MCF 10A (cell line): Measurements from ENCODE around the gene EMP3. TPM values are rescaled to one million over a fixed set of nuclear protein-coding genes. Genes with fewer than 3 reads are reported as not detected.

Source experiments
- BruUV-seq: library from RNA; stranded (reverse); fragments of 400-500 nt; replicated peaks from 2 replicates; lab custom pipeline; 2021; lab: Mats Ljungman, UMichigan
- CTCF ChIA-PET: fragments of 300-600 bp; sonication (Branson Sonifier 250); formaldehyde crosslinking; extraction: SDS; loops from one replicate; lab custom pipeline; 2021; ENCODE audit warnings: antibody characterized with exemption, inconsistent platforms; lab: Yijun Ruan, JAX
- POLR2A ChIA-PET: fragments of 300-600, 350-650 bp; sonication (Branson Sonifier 250); formaldehyde crosslinking; extraction: SDS; loops from one replicate; lab custom pipeline; 2020; ENCODE audit warnings: antibody characterized with exemption, inconsistent platforms; lab: Yijun Ruan, JAX
- DNase-seq: peaks from one replicate; pipeline ENCODE4 v3.0.0-alpha.2; 2018; ENCODE audit not compliant: unreplicated experiment
- H3K27ac Mint-ChIP-seq: one replicate; pipeline ENCODE4 v1.8.0; 2022; ENCODE audit warnings: mild to moderate bottlenecking, low read depth, mixed read lengths; ENCODE audit not compliant: unreplicated experiment
- H3K27me3 Mint-ChIP-seq: one replicate; pipeline ENCODE4 v1.8.0; 2022; ENCODE audit warnings: mixed read lengths; ENCODE audit not compliant: insufficient read depth, unreplicated experiment
- H3K36me3 Mint-ChIP-seq: one replicate; pipeline ENCODE4 v1.8.0; 2022; ENCODE audit warnings: mild to moderate bottlenecking, moderate library complexity, mixed read lengths; ENCODE audit not compliant: insufficient read depth, unreplicated experiment
- H3K4me1 Mint-ChIP-seq: one replicate; pipeline ENCODE4 v1.8.0; 2022; ENCODE audit warnings: mixed read lengths; ENCODE audit not compliant: insufficient read depth, unreplicated experiment
- H3K4me3 Mint-ChIP-seq: one replicate; pipeline ENCODE4 v1.8.0; 2022; ENCODE audit warnings: mild to moderate bottlenecking, moderate library complexity, mixed read lengths; ENCODE audit not compliant: unreplicated experiment
- H3K9me3 Mint-ChIP-seq: one replicate; pipeline ENCODE4 v1.8.0; 2022; ENCODE audit warnings: mixed read lengths; ENCODE audit not compliant: unreplicated experiment
- intact Hi-C: fragments of 100-400 bp; cut with micrococcal nuclease; formaldehyde crosslinking; loops from 2 replicates; pipeline ENCODE4 v1.14.1; 2022
- total RNA-seq: library from RNA; stranded (reverse); gene quantifications from 2 replicates; pipeline ENCODE4 v1.2.3, GENCODE V29; 2022
- TF ChIP-seq, protein P1 (sequence below): fragments of 200-600 bp; IDR thresholded peaks from one replicate; pipeline ENCODE4 v1.8.0; 2022; ENCODE audit warnings: antibody characterized with exemption, mild to moderate bottlenecking; ENCODE audit not compliant: unreplicated experiment

EMP3 gene
- total RNA-seq, 1 experiment from 2014 or later, result 198 TPM

DNA sequence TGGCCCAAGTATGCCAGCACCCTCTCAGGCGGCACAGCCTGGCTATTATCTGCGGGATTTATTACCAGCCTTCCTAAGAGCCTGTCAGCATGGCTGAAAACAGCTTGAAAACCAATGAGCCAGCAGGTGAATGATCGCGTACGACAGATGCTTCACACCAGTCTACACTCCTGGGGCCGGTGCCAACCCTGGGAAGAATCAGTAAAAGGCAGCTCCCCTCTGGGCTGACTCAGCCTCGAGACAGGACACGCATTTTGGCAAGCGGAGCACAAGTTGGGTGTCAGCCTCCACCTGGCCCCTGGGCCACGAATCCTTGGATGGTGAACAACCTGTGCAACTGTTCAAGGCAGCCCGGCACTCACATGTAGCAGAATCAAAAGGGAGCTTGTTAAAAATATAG, 15.6 kb downstream of the EMP3 start:
- Mint-ChIP-seq H3K4me3 (no peak overlapping the region), H3K27me3 (no peaks in the 10 kb centered on the region), H3K9me3 (no peaks in the 10 kb centered on the region), H3K36me3 (peaks cover 2% of the 10 kb centered on the region), H3K4me1 (peaks cover 15% of the 10 kb centered on the region), H3K27ac (no peak overlapping the region)
- TF ChIP-seq, protein P1, sequence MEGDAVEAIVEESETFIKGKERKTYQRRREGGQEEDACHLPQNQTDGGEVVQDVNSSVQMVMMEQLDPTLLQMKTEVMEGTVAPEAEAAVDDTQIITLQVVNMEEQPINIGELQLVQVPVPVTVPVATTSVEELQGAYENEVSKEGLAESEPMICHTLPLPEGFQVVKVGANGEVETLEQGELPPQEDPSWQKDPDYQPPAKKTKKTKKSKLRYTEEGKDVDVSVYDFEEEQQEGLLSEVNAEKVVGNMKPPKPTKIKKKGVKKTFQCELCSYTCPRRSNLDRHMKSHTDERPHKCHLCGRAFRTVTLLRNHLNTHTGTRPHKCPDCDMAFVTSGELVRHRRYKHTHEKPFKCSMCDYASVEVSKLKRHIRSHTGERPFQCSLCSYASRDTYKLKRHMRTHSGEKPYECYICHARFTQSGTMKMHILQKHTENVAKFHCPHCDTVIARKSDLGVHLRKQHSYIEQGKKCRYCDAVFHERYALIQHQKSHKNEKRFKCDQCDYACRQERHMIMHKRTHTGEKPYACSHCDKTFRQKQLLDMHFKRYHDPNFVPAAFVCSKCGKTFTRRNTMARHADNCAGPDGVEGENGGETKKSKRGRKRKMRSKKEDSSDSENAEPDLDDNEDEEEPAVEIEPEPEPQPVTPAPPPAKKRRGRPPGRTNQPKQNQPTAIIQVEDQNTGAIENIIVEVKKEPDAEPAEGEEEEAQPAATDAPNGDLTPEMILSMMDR, result no peak
- POLR2A ChIA-PET, result interaction anchor here (0.6 to 1.8 kb wide), 12 partner anchors 8 to 597 kb away, joined by 3 to 14 read pairs (median 4); partner anchors contain the start of genes CARD8, EMP3, KDELR1 and RPL18
- CTCF ChIA-PET, result interaction anchor here (0.8 to 1.8 kb wide), 6 partner anchors 10 to 129 kb away, joined by 3 to 7 read pairs (median 4); partner anchors contain the start of gene KDELR1
- intact Hi-C loops, result no loop called here
- BruUV-seq, result no TSS peak
- DNase-seq, result peak; percentile 99

DNA sequence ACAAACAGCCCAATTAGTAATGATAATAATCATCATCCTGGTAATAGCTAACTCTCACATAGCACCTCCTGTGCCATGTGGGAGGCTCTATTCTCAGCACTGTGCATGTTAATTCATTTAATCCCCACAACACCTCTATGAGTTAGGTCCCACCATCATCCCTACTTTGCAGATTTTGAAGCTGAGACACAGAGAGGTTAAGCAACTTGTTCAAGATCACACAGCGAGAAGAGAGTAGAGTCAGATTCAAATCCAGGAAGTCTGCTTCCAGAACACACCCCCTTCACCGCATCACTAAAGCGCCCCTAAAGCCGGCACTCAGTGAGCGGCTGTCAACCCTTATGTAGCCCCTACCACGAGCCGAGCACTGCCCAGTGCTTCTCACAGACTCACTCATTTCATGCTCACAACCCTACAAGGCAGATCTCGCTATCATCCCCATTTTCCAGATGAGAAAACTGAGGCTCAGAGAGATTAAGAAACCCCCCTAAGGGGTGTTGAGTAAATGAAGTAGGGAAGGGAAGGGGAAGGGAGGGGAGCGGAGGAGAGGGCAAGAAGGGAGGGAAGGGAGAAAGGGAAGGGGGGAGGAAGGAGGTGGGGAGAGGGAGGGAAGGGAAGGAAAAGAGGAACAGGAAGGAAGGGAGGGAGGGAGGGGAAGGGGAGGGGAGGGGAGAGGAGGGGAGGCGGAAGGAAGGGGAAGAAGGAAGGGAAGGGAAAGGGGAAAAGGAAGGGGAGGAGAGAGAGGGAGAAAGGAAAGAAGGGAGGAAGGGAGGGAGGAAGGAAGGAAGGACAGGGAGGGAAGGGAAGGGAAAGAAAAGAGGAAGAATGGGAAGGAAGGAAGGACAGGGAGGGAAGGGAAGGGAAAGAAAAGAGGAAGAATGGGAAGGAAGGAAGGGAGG, 16.4 kb downstream of the EMP3 start:
- Mint-ChIP-seq H3K36me3 (peaks cover 5% of the 10 kb centered on the region), H3K27ac (no peak overlapping the region), H3K4me3 (no peak overlapping the region), H3K27me3 (no peaks in the 10 kb centered on the region), H3K4me1 (peaks cover 15% of the 10 kb centered on the region), H3K9me3 (no peaks in the 10 kb centered on the region)
- intact Hi-C loops, result no loop called here
- BruUV-seq, result no TSS peak
- TF ChIP-seq, protein P1, result no peak
- DNase-seq, result no peak
- ChIA-PET CTCF (interaction anchor here (1.0 to 1.8 kb wide), 5 partner anchors 9 to 128 kb away, joined by 3 to 7 read pairs (median 4); partner anchors contain the start of gene KDELR1), POLR2A (interaction anchor here (0.6 to 1.8 kb wide), 10 partner anchors 9 to 597 kb away, joined by 3 to 14 read pairs (median 4); partner anchors contain the start of genes EMP3, KDELR1, RPL18 and SPHK2)

DNA sequence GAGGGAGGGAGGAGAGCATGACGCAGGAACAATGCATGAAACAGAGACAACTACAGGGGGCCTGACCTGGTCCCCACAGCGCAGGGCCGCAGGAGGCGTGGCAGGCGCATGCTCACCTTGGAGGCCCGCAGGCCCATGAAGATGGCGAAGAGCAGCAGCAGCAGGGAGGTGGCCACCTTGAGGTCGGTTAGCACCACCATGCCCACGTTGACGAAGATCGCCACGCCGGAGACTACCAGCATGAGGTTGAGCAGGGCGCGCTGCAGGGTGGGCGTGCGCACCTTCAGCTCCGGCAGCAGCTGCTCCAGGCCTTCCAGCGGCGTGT, 17.0 kb downstream of the EMP3 start:
- H3K36me3 Mint-ChIP-seq, result peaks cover 5% of the 10 kb centered on the region
- intact Hi-C loops, result no loop called here
- H3K4me3 Mint-ChIP-seq, result no peak overlapping the region
- H3K9me3 Mint-ChIP-seq, result no peaks in the 10 kb centered on the region
- peaks cover 15% of the 10 kb centered on the region for H3K4me1 Mint-ChIP-seq
- no TSS peak for BruUV-seq
- no peaks in the 10 kb centered on the region for H3K27me3 Mint-ChIP-seq
- no peak for DNase-seq
- ChIA-PET POLR2A (interaction anchor here (1.0 kb wide), 1 partner anchor 10 kb away, joined by 3 read pairs; no protein-coding TSS in a partner anchor), CTCF (no interaction called here)
- TF ChIP-seq, protein P1, result no peak
- H3K27ac Mint-ChIP-seq, result no peak overlapping the region

DNA sequence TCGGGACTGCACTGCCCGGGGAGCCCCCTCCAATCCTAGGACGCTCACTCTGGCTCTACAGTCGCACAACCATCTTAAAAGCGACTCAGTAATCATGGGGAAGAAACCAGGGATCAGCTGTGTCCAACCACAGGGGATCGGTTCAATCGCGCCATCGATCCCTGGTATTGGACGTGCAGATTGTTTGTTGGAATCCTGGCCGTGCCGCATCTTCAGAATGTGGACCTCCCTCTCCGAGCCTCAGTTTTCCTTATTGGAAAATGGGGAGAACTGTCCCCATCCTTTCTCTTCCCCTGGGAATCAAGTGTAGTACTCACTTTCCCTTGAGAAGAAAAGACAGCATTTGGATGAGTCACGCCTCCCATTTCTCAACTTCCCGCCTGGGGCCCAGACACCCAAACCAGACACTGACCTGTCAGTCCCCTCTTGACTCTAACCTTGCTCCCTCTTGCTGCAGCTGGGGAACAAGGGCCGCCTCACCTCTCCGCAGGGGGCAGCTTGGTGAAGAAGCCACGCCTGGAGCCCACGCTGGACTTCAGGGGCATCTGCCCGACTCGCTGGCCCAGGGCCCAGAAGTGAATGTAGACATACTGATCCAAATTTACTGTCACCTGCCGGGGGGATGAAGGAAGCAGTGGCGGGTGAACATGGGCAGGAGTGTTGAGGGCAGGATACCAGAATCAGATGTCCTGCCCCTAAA, 17.6 kb downstream of the EMP3 start:
- intact Hi-C loops, result no loop called here
- Mint-ChIP-seq H3K4me3 (no peak overlapping the region), H3K36me3 (peaks cover 5% of the 10 kb centered on the region), H3K27me3 (no peaks in the 10 kb centered on the region), H3K27ac (peak overlapping the region; percentile 35), H3K4me1 (peaks cover 15% of the 10 kb centered on the region), H3K9me3 (no peaks in the 10 kb centered on the region)
- ChIA-PET CTCF (no interaction called here), POLR2A (interaction anchor here (1.0 kb wide), 1 partner anchor 11 kb away, joined by 3 read pairs; no protein-coding TSS in a partner anchor)
- TF ChIP-seq, protein P1, result no peak
- BruUV-seq, result no TSS peak
- peak; percentile 93 for DNase-seq
